H9 (cell line): ENCODE results near the gene PALD1. TPM values are rescaled to one million over a fixed set of nuclear protein-coding genes. Genes with fewer than 3 reads are reported as not detected.

Experiments used
- DNase-seq: peaks from one replicate; pipeline ENCODE4 v3.0.0-alpha.2; 2017
- H2AFZ ChIP-seq: one replicate; pipeline ENCODE4 v1.6.1; 2013; ENCODE audit warnings: mild to moderate bottlenecking, low read length, control low read depth, moderate library complexity
- H2AK5ac ChIP-seq: 2 replicates; pipeline ENCODE4 v1.6.1; 2013; ENCODE audit warnings: low read length, control low read depth, mixed read lengths; ENCODE audit not compliant: insufficient read length
- H2BK120ac ChIP-seq: one replicate; pipeline ENCODE4 v1.6.1; 2013; ENCODE audit warnings: low read depth, mild to moderate bottlenecking, low read length, control low read depth, inconsistent platforms; ENCODE audit not compliant: poor library complexity, severe bottlenecking
- H2BK12ac ChIP-seq: 2 replicates; pipeline ENCODE4 v1.6.1; 2013; ENCODE audit warnings: low read length, control low read depth, mixed read lengths, low read depth; ENCODE audit not compliant: insufficient read length
- H2BK15ac ChIP-seq: 2 replicates; pipeline ENCODE4 v1.6.1; 2013; ENCODE audit warnings: low read depth, low read length, control low read depth
- H2BK20ac ChIP-seq: one replicate; pipeline ENCODE4 v1.6.1; 2013; ENCODE audit warnings: low read depth, mild to moderate bottlenecking, low read length, control low read depth, inconsistent platforms; ENCODE audit not compliant: poor library complexity, severe bottlenecking
- H2BK5ac ChIP-seq: 2 replicates; pipeline ENCODE4 v1.6.1; 2013; ENCODE audit warnings: low read length, control low read depth, mixed read lengths; ENCODE audit not compliant: insufficient read length
- H3K14ac ChIP-seq: 2 replicates; pipeline ENCODE4 v1.6.1; 2013; ENCODE audit warnings: low read length, control low read depth; ENCODE audit not compliant: insufficient read depth
- H3K18ac ChIP-seq: 2 replicates; pipeline ENCODE4 v1.6.1; 2013; ENCODE audit warnings: low read depth, mild to moderate bottlenecking, mixed read lengths, low read length, control low read depth; ENCODE audit not compliant: insufficient read length
- H3K23ac ChIP-seq: 2 replicates; pipeline ENCODE4 v1.6.1; 2013; ENCODE audit warnings: low read length, control low read depth, mixed read lengths, low read depth; ENCODE audit not compliant: insufficient read length
- H3K23me2 ChIP-seq: 2 replicates; pipeline ENCODE4 v1.6.1; 2013; ENCODE audit warnings: low read depth, mild to moderate bottlenecking, mixed read lengths, low read length, control low read depth; ENCODE audit not compliant: insufficient read length, poor library complexity, severe bottlenecking
- H3K27ac ChIP-seq: 2 replicates; pipeline ENCODE4 v1.5.1; 2013; ENCODE audit warnings: low read length, control low read depth, mixed read lengths, low read depth; ENCODE audit not compliant: insufficient read length
- H3K27me3 ChIP-seq: 2 replicates; pipeline ENCODE4 v1.6.1; 2013; ENCODE audit warnings: low read length, control low read depth, inconsistent platforms; ENCODE audit not compliant: insufficient read depth
- H3K4ac ChIP-seq: 2 replicates; pipeline ENCODE4 v1.6.1; 2013; ENCODE audit warnings: low read depth, mild to moderate bottlenecking, control low read depth, inconsistent platforms, low read length, moderate library complexity
- H3K4me1 ChIP-seq: 2 replicates; pipeline ENCODE4 v1.6.1; 2013; ENCODE audit warnings: low read length, control low read depth, inconsistent platforms; ENCODE audit not compliant: insufficient read depth
- H3K4me2 ChIP-seq: 2 replicates; pipeline ENCODE4 v1.6.1; 2013; ENCODE audit warnings: low read length, control low read depth, mixed read lengths; ENCODE audit not compliant: insufficient read length, insufficient read depth
- H3K56ac ChIP-seq: 2 replicates; pipeline ENCODE4 v1.6.1; 2013; ENCODE audit warnings: low read depth, mild to moderate bottlenecking, mixed read lengths, low read length, control low read depth; ENCODE audit not compliant: insufficient read length
- H3K79me1 ChIP-seq: 2 replicates; pipeline ENCODE4 v1.6.1; 2013; ENCODE audit warnings: low read depth, mild to moderate bottlenecking, moderate library complexity, low read length, control low read depth, inconsistent platforms; ENCODE audit not compliant: insufficient read depth, poor library complexity, severe bottlenecking
- H3K79me2 ChIP-seq: 2 replicates; pipeline ENCODE4 v1.6.1; 2013; ENCODE audit warnings: low read length, control low read depth, inconsistent platforms; ENCODE audit not compliant: insufficient read depth
- H3K9ac ChIP-seq: 2 replicates; pipeline ENCODE4 v1.6.1; 2013; ENCODE audit warnings: low read length, control low read depth, mixed read lengths; ENCODE audit not compliant: insufficient read length; ENCODE audit errors: extremely low read depth
- H3K9me3 ChIP-seq: one replicate; pipeline ENCODE4 v1.6.1; 2013; ENCODE audit warnings: low read depth, low read length, inconsistent platforms; ENCODE audit not compliant: control insufficient read depth
- H3T11ph ChIP-seq: one replicate; pipeline ENCODE4 v1.6.1; 2013; ENCODE audit warnings: mild to moderate bottlenecking, low read length, control low read depth, inconsistent platforms
- H4K20me1 ChIP-seq: one replicate; pipeline ENCODE4 v1.6.1; 2013; ENCODE audit not compliant: control insufficient read depth, insufficient read length, insufficient read depth
- H4K5ac ChIP-seq: 2 replicates; pipeline ENCODE4 v1.6.1; 2013; ENCODE audit warnings: low read depth, mild to moderate bottlenecking, mixed read lengths, low read length, control low read depth; ENCODE audit not compliant: insufficient read length
- H4K8ac ChIP-seq: replicated peaks from 2 replicates; pipeline ENCODE4 v1.6.1; 2013; ENCODE audit warnings: low read length, control low read depth, mixed read lengths, low read depth; ENCODE audit not compliant: insufficient read length
- H4K91ac ChIP-seq: 2 replicates; pipeline ENCODE4 v1.6.1; 2013; ENCODE audit warnings: low read depth, mild to moderate bottlenecking, moderate library complexity, mixed read lengths, low read length, control low read depth; ENCODE audit not compliant: insufficient read length
- H3K27ac Mint-ChIP-seq, 3 experiments: 2 replicates in 2 of 3; 3 replicates in 1 of 3; pipeline ENCODE4 v1.8.0; 2020 to 2021; ENCODE audit warnings: mixed read lengths in 3 of 3, mild to moderate bottlenecking in 1 of 3, moderate library complexity in 1 of 3
- H3K27me3 Mint-ChIP-seq: 2 replicates; pipeline ENCODE4 v1.8.0; 2021; ENCODE audit warnings: low read depth, mild to moderate bottlenecking, moderate library complexity, mixed read lengths
- H3K36me3 Mint-ChIP-seq, 3 experiments: 2 replicates in 2 of 3; 3 replicates in 1 of 3; pipeline ENCODE4 v1.8.0; 2020 to 2021; ENCODE audit warnings: low read depth in 3 of 3, mixed read lengths in 3 of 3; ENCODE audit not compliant: insufficient read depth in 1 of 3
- H3K4me1 Mint-ChIP-seq, 2 experiments: 2 replicates each; pipeline ENCODE4 v1.8.0; 2020; ENCODE audit warnings: mixed read lengths in 2 of 2
- H3K4me3 Mint-ChIP-seq, 2 experiments: 2 replicates in 1 of 2; 3 replicates in 1 of 2; pipeline ENCODE4 v1.8.0; 2020 to 2021; ENCODE audit warnings: mild to moderate bottlenecking in 2 of 2, mixed read lengths in 2 of 2, moderate library complexity in 1 of 2
- H3K9me3 Mint-ChIP-seq, 2 experiments: 2 replicates in 1 of 2; 3 replicates in 1 of 2; pipeline ENCODE4 v1.8.0; 2020; ENCODE audit warnings: mild to moderate bottlenecking in 2 of 2, mixed read lengths in 2 of 2, moderate library complexity in 1 of 2
- WGBS: extraction: QIAGEN DNeasy Blood & Tissue Kit; methylation state at CpG from one replicate; pipeline ENCODE4 v1.1.7; 2013; ENCODE audit warnings: missing lambda C conversion rate, low lambda C conversion rate, mixed read lengths; ENCODE audit not compliant: insufficient read length; ENCODE audit errors: extremely low coverage; 5-methylcytosine and 5-hydroxymethylcytosine counted together
- total RNA-seq: library from RNA; stranded (reverse); gene quantifications from 2 replicates; pipeline ENCODE4 v1.2.1, GENCODE V29; 2021
- TF ChIP-seq, protein P1 (sequence below): fragments of 200-600 bp; sonication (generic); conservative IDR thresholded peaks from 3 replicates; pipeline ENCODE4 v1.8.0; 2021; ENCODE audit warnings: antibody characterized with exemption, mild to moderate bottlenecking

The PALD1 gene
- total RNA-seq, 1 experiment from 2014 or later, result 21.1 TPM

DNA sequence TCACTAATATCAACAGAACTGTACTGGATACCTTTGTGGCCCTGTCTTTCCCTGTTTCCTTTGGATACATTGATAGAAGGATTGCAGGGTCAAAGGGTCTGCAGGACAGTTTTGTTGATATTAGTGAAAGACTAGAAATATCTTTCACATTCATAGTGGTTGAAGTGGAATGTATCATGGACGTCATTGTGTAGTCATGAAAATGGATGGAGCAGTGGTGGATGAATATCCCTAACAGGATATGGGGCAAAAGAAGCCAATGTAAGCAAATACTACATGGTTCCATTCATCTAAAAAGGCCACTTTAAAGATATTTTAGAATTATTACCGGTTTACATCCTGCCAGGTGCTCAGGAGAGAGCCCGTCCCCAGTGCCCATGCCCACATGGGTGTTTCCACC, 23.8 kb downstream of the PALD1 start:
- WGBS, result no CpG with 5 or more reads among the region's 3 CpGs
- peaks cover 5% of the 10 kb centered on the region; the same call in 1 of the 2 replicates for H3K79me2 ChIP-seq

More for the DNA sequence above, 23.8 kb downstream of the PALD1 start:
- H3K4ac ChIP-seq, result no peak overlapping the region
- no peaks in the 10 kb centered on the region for H3K23me2 ChIP-seq
- H2BK20ac ChIP-seq, result no peak overlapping the region
- H3K23ac ChIP-seq, result no peak overlapping the region
- H3K18ac ChIP-seq, result no peak overlapping the region
- no peak overlapping the region for H4K5ac ChIP-seq
- no peak overlapping the region for H3K4me2 ChIP-seq
- H4K8ac ChIP-seq, result no peak overlapping the region
- H2BK120ac ChIP-seq, result no peak overlapping the region
- H2AFZ ChIP-seq, result no peak overlapping the region
- no peak overlapping the region for H2BK12ac ChIP-seq
- no peak overlapping the region for H3K9ac ChIP-seq
- H3K14ac ChIP-seq, result no peak overlapping the region
- no peaks in the 10 kb centered on the region for H3K79me1 ChIP-seq
- H2AK5ac ChIP-seq, result no peak overlapping the region
- no peaks in the 10 kb centered on the region for H3K9me3 Mint-ChIP-seq
- H2BK15ac ChIP-seq, result no peak overlapping the region
- no peak overlapping the region for H4K91ac ChIP-seq
- no peak overlapping the region; a peak in 1 of 7 replicates for H3K27ac Mint-ChIP-seq
- H3T11ph ChIP-seq, result no peak overlapping the region
- no peak overlapping the region for H3K27ac ChIP-seq
- no peaks in the 10 kb centered on the region; a peak in 1 of 7 replicates for H3K36me3 Mint-ChIP-seq
- H2BK5ac ChIP-seq, result no peak overlapping the region
- H3K4me1 Mint-ChIP-seq, result peaks cover 9 to 25% of the 10 kb centered on the region in 2 experiments
- no peaks in the 10 kb centered on the region for H3K4me1 ChIP-seq
- no peak overlapping the region for H3K4me3 Mint-ChIP-seq
- H3K27me3 Mint-ChIP-seq, result no peaks in the 10 kb centered on the region
- DNase-seq, result no peak
- TF ChIP-seq, protein P1, sequence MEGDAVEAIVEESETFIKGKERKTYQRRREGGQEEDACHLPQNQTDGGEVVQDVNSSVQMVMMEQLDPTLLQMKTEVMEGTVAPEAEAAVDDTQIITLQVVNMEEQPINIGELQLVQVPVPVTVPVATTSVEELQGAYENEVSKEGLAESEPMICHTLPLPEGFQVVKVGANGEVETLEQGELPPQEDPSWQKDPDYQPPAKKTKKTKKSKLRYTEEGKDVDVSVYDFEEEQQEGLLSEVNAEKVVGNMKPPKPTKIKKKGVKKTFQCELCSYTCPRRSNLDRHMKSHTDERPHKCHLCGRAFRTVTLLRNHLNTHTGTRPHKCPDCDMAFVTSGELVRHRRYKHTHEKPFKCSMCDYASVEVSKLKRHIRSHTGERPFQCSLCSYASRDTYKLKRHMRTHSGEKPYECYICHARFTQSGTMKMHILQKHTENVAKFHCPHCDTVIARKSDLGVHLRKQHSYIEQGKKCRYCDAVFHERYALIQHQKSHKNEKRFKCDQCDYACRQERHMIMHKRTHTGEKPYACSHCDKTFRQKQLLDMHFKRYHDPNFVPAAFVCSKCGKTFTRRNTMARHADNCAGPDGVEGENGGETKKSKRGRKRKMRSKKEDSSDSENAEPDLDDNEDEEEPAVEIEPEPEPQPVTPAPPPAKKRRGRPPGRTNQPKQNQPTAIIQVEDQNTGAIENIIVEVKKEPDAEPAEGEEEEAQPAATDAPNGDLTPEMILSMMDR, result no peak
- no peak overlapping the region for H3K56ac ChIP-seq
- H3K9me3 ChIP-seq, result no peaks in the 10 kb centered on the region
- no peaks in the 10 kb centered on the region for H3K27me3 ChIP-seq
- H4K20me1 ChIP-seq, result peaks cover 3% of the 10 kb centered on the region
